ENCODE data around the gene NR3C2. TPM values are rescaled to one million over a fixed set of nuclear protein-coding genes. Genes with fewer than 3 reads are reported as not detected.

The NR3C2 gene
- total RNA-seq, 2 experiments from 2014 or later, result 5.3 to 5.7 TPM

- H3K36me3 Mint-ChIP-seq (ENCODE audit: low read depth), result peaks cover 6% of the 10 kb centered on the region
- H3K27ac Mint-ChIP-seq, result no peak overlapping the region
- POLR2A ChIA-PET, result no interaction called here
- H3K9me3 Mint-ChIP-seq (ENCODE audit: insufficient read depth), result peaks cover 22% of the 10 kb centered on the region
- CTCF ChIA-PET, result interaction anchor here (0.7 kb wide), 1 partner anchor 207 kb away, joined by 3 read pairs; no protein-coding TSS in a partner anchor
- ATAC-seq (no peak), DNase-seq (no peak)
- no peaks in the 10 kb centered on the region for H3K27me3 Mint-ChIP-seq (ENCODE audit: low read depth)
- H3K4me1 Mint-ChIP-seq (ENCODE audit: low read depth), result no peaks in the 10 kb centered on the region
- H3K4me3 Mint-ChIP-seq, result no peak overlapping the region
Observed at GRCh38 chr4:148296498-148296897, 145.7 kb downstream of the NR3C2 start.

GRCh38 chr4:148295642-148296041 is 146.6 kb downstream of the NR3C2 start:
- CTCF ChIA-PET, result no interaction called here
- POLR2A ChIA-PET, result no interaction called here
- ATAC-seq (no peak), DNase-seq (no peak)
- H3K27me3 Mint-ChIP-seq (ENCODE audit: low read depth), result no peaks in the 10 kb centered on the region
- H3K4me1 Mint-ChIP-seq (ENCODE audit: low read depth), result no peaks in the 10 kb centered on the region
- no peak overlapping the region for H3K27ac Mint-ChIP-seq
- no peak overlapping the region for H3K4me3 Mint-ChIP-seq
- peaks cover 4% of the 10 kb centered on the region for H3K36me3 Mint-ChIP-seq (ENCODE audit: low read depth)
- peaks cover 18% of the 10 kb centered on the region for H3K9me3 Mint-ChIP-seq (ENCODE audit: insufficient read depth)

- Mint-ChIP-seq H3K36me3 (ENCODE audit: low read depth) (peaks cover 4% of the 10 kb centered on the region), H3K4me3 (no peak overlapping the region), H3K27ac (no peak overlapping the region), H3K4me1 (ENCODE audit: low read depth) (no peaks in the 10 kb centered on the region), H3K9me3 (ENCODE audit: insufficient read depth) (peaks cover 3% of the 10 kb centered on the region), H3K27me3 (ENCODE audit: low read depth) (no peaks in the 10 kb centered on the region)
- ChIA-PET CTCF (no interaction called here), POLR2A (no interaction called here)
- ATAC-seq (no peak), DNase-seq (no peak)
Observed at GRCh38 chr4:148293571-148293970, 148.6 kb downstream of the NR3C2 start.

GRCh38 chr4:148292686-148293085 is 149.5 kb downstream of the NR3C2 start:
- Mint-ChIP-seq H3K4me1 (ENCODE audit: low read depth) (no peaks in the 10 kb centered on the region), H3K9me3 (ENCODE audit: insufficient read depth) (no peaks in the 10 kb centered on the region), H3K36me3 (ENCODE audit: low read depth) (peaks cover 4% of the 10 kb centered on the region), H3K27ac (no peak overlapping the region), H3K4me3 (no peak overlapping the region), H3K27me3 (ENCODE audit: low read depth) (no peaks in the 10 kb centered on the region)
- POLR2A ChIA-PET, result no interaction called here
- CTCF ChIA-PET, result no interaction called here
- ATAC-seq (no peak), DNase-seq (no peak)

- ChIA-PET CTCF (no interaction called here), POLR2A (no interaction called here)
- ATAC-seq, result no peak
- Mint-ChIP-seq H3K36me3 (ENCODE audit: low read depth) (no peaks in the 10 kb centered on the region), H3K4me1 (ENCODE audit: low read depth) (no peaks in the 10 kb centered on the region), H3K9me3 (ENCODE audit: insufficient read depth) (no peaks in the 10 kb centered on the region), H3K27me3 (ENCODE audit: low read depth) (no peaks in the 10 kb centered on the region), H3K27ac (no peak overlapping the region), H3K4me3 (no peak overlapping the region)
- DNase-seq, result no peak
Observed at GRCh38 chr4:148289740-148290139, 152.5 kb downstream of the NR3C2 start.

GRCh38 chr4:148288448-148288847 is 153.8 kb downstream of the NR3C2 start:
- Mint-ChIP-seq H3K27ac (no peak overlapping the region), H3K36me3 (ENCODE audit: low read depth) (no peaks in the 10 kb centered on the region), H3K27me3 (ENCODE audit: low read depth) (no peaks in the 10 kb centered on the region), H3K4me1 (ENCODE audit: low read depth) (no peaks in the 10 kb centered on the region), H3K4me3 (no peak overlapping the region), H3K9me3 (ENCODE audit: insufficient read depth) (no peaks in the 10 kb centered on the region)
- DNase-seq (no peak), ATAC-seq (no peak)
- ChIA-PET POLR2A (no interaction called here), CTCF (no interaction called here)

GRCh38 chr4:148287111-148287510 is 155.1 kb downstream of the NR3C2 start:
- DNase-seq, result no peak
- Mint-ChIP-seq H3K27me3 (ENCODE audit: low read depth) (no peaks in the 10 kb centered on the region), H3K4me1 (ENCODE audit: low read depth) (no peaks in the 10 kb centered on the region), H3K9me3 (ENCODE audit: insufficient read depth) (no peaks in the 10 kb centered on the region), H3K4me3 (no peak overlapping the region), H3K36me3 (ENCODE audit: low read depth) (no peaks in the 10 kb centered on the region), H3K27ac (no peak overlapping the region)
- ATAC-seq, result no peak
- POLR2A ChIA-PET, result no interaction called here
- CTCF ChIA-PET, result no interaction called here

GRCh38 chr4:148286012-148286411 is 156.2 kb downstream of the NR3C2 start:
- no peaks in the 10 kb centered on the region for H3K27me3 Mint-ChIP-seq (ENCODE audit: low read depth)
- ATAC-seq (no peak), DNase-seq (no peak)
- ChIA-PET CTCF (no interaction called here), POLR2A (no interaction called here)
- H3K4me1 Mint-ChIP-seq (ENCODE audit: low read depth), result no peaks in the 10 kb centered on the region
- H3K4me3 Mint-ChIP-seq, result no peak overlapping the region
- no peaks in the 10 kb centered on the region for H3K36me3 Mint-ChIP-seq (ENCODE audit: low read depth)
- no peak overlapping the region for H3K27ac Mint-ChIP-seq
- no peaks in the 10 kb centered on the region for H3K9me3 Mint-ChIP-seq (ENCODE audit: insufficient read depth)

- no peaks in the 10 kb centered on the region for H3K4me1 Mint-ChIP-seq (ENCODE audit: low read depth)
- no peaks in the 10 kb centered on the region for H3K27me3 Mint-ChIP-seq (ENCODE audit: low read depth)
- H3K4me3 Mint-ChIP-seq, result no peak overlapping the region
- no peak for ATAC-seq
- POLR2A ChIA-PET, result no interaction called here
- peaks cover 2% of the 10 kb centered on the region for H3K36me3 Mint-ChIP-seq (ENCODE audit: low read depth)
- H3K27ac Mint-ChIP-seq, result no peak overlapping the region
- DNase-seq, result no peak
- no peaks in the 10 kb centered on the region for H3K9me3 Mint-ChIP-seq (ENCODE audit: insufficient read depth)
- CTCF ChIA-PET, result no interaction called here
Observed at GRCh38 chr4:148283665-148284064, 158.5 kb downstream of the NR3C2 start.

- no peak overlapping the region for H3K4me3 Mint-ChIP-seq
- no peak overlapping the region for H3K27ac Mint-ChIP-seq
- no peaks in the 10 kb centered on the region for H3K27me3 Mint-ChIP-seq (ENCODE audit: low read depth)
- POLR2A ChIA-PET, result no interaction called here
- CTCF ChIA-PET, result no interaction called here
- no peaks in the 10 kb centered on the region for H3K9me3 Mint-ChIP-seq (ENCODE audit: insufficient read depth)
- ATAC-seq (no peak), DNase-seq (no peak)
- H3K4me1 Mint-ChIP-seq (ENCODE audit: low read depth), result no peaks in the 10 kb centered on the region
- H3K36me3 Mint-ChIP-seq (ENCODE audit: low read depth), result peaks cover 2% of the 10 kb centered on the region
Observed at GRCh38 chr4:148278310-148278709, 163.9 kb downstream of the NR3C2 start.

- H3K36me3 Mint-ChIP-seq (ENCODE audit: low read depth), result peaks cover 2% of the 10 kb centered on the region
- DNase-seq (no peak), ATAC-seq (no peak)
- ChIA-PET POLR2A (no interaction called here), CTCF (no interaction called here)
- H3K27ac Mint-ChIP-seq, result no peak overlapping the region
- H3K4me1 Mint-ChIP-seq (ENCODE audit: low read depth), result no peaks in the 10 kb centered on the region
- no peaks in the 10 kb centered on the region for H3K9me3 Mint-ChIP-seq (ENCODE audit: insufficient read depth)
- H3K4me3 Mint-ChIP-seq, result no peak overlapping the region
- H3K27me3 Mint-ChIP-seq (ENCODE audit: low read depth), result no peaks in the 10 kb centered on the region
Observed at GRCh38 chr4:148275266-148275665, 166.9 kb downstream of the NR3C2 start.

GRCh38 chr4:148273501-148273986 is 168.7 kb downstream of the NR3C2 start:
- H3K9me3 Mint-ChIP-seq (ENCODE audit: insufficient read depth), result no peaks in the 10 kb centered on the region
- H3K27ac Mint-ChIP-seq, result no peak overlapping the region
- DNase-seq (no peak), ATAC-seq (no peak)
- H3K4me1 Mint-ChIP-seq (ENCODE audit: low read depth), result no peaks in the 10 kb centered on the region
- CTCF ChIA-PET, result no interaction called here
- H3K4me3 Mint-ChIP-seq, result no peak overlapping the region
- H3K36me3 Mint-ChIP-seq (ENCODE audit: low read depth), result no peaks in the 10 kb centered on the region
- H3K27me3 Mint-ChIP-seq (ENCODE audit: low read depth), result no peaks in the 10 kb centered on the region
- POLR2A ChIA-PET, result no interaction called here

GRCh38 chr4:148271166-148271565 is 171.0 kb downstream of the NR3C2 start:
- Mint-ChIP-seq H3K27me3 (ENCODE audit: low read depth) (no peaks in the 10 kb centered on the region), H3K9me3 (ENCODE audit: insufficient read depth) (no peaks in the 10 kb centered on the region), H3K4me1 (ENCODE audit: low read depth) (no peaks in the 10 kb centered on the region), H3K36me3 (ENCODE audit: low read depth) (no peaks in the 10 kb centered on the region), H3K27ac (no peak overlapping the region), H3K4me3 (no peak overlapping the region)
- POLR2A ChIA-PET, result no interaction called here
- CTCF ChIA-PET, result no interaction called here
- DNase-seq, result no peak
- no peak for ATAC-seq

All from activated CD8-positive, alpha-beta T cell treated with anti-CD3 and anti-CD28 coated beads, Interleukin-2, amount 10 ng/mL, durations not matched to agents 7 days and 5 days (primary cell).